HTR-8/SVneo (cell line): ENCODE data around the gene CLDN22.

Experiments used
- DNase-seq: peaks from one replicate; pipeline ENCODE4 v3.0.0; 2011; ENCODE audit warnings: low spot score, mixed read lengths; ENCODE audit not compliant: insufficient read length
- FAIRE-seq: peaks from 2 replicates; lab custom pipeline; 2011; peaks lifted over from hg19 to GRCh38; lab: Jason Lieb, UNC

CLDN22 gene

GRCh38 chr4:183287309-183287659, 32.8 kb downstream of the CLDN22 start:
- no peak for FAIRE-seq
- no peak for DNase-seq

DNA sequence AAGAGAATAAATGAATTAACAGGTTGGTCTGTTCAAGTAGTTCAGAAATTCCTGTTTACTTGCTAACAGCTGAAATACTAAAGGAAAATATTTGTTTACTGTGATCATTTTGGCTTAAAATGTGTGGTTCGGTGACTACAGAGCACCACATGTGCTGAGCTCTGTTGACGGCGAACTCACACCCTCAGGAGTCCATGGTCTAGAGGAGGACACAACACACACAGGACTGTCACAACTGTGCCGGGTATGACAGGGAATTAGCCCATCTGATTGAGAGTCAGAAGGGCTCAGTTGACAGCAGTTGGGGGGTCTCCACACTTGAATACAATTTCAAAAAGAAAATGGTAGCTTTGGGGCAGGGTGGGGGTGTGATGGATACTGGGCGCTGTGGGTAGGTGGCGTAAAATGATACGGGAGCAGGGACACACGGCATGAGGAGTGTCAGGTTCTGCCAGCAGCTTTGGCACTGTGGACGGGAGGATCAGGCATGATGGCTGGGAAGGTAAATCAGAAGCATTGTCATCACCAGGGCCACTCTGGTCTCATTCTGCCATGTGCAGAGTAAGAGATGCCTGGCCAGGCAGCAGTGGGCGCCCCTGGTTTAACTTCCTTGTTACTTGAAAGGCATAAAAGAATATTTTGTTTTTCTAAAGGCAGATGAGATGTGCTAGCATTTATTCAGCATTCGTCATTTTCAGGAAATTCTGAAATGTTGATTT, 33.3 kb downstream of the CLDN22 start:
- peak; percentile 49 for FAIRE-seq

GRCh38 chr4:183285886-183286285, 34.2 kb downstream of the CLDN22 start:
- no peak for FAIRE-seq
- DNase-seq: no peak

More for the DNA sequence above, 33.3 kb downstream of the CLDN22 start:
- DNase-seq: no peak

GRCh38 chr4:183284965-183285364, 35.1 kb downstream of the CLDN22 start:
- FAIRE-seq (no peak), DNase-seq (no peak)

GRCh38 chr4:183284258-183284785, 35.8 kb downstream of the CLDN22 start:
- FAIRE-seq (peak; percentile 36), DNase-seq (no peak)

DNA sequence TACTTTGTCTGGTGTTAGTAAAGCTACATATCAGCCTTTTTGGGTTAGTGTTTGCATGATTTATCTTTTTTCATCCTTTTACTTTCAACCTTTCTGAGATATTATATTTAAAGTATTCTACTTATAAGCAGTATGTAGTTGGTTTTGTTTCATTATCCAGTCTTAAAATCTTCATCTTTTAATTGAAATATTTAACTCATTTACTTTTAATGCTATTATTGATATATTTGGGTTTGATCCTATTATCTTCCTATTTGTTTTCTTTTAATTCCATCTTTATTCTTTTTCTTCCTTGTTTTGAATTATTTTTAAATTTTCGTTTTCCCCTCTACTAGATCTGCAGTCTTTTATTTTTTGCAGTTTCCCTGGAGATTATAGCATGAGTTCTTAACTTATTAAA, 44.0 kb downstream of the CLDN22 start:
- FAIRE-seq (no peak), DNase-seq (no peak)

- FAIRE-seq (no peak), DNase-seq (no peak)
Observed at GRCh38 chr4:183272384-183272783, 47.7 kb downstream of the CLDN22 start.

DNA sequence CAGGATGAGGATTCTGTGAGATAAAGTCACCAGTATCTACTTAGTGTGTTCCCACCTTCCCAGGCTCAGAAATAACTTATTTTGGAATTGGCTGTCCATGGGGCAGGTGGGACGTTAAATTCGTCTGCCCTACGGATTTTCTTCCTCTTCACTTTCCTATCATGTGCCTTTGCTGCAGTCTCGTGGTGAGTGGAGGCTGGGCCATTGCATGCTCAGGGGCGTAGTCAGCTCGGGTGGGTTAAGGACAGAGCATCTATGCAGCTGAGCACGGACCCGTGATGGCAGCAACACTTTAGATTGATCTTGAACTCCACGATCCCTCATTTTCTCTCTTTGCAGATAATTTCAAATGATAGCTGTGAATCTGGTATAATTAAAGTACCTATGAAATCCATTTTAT, 51.5 kb downstream of the CLDN22 start:
- DNase-seq (no peak), FAIRE-seq (no peak)
